Thyroid gland (tissue), 4 donors: Measurements from ENCODE around the gene NOP9. TPM values are rescaled to one million over a fixed set of nuclear protein-coding genes. Genes with fewer than 3 reads are reported as not detected.
A peak's percentile ranks its signal among the peaks of the same experiment; 100 is the strongest.

Experiments
- DNase-seq, 2 donors: peaks; one replicate each; pipeline ENCODE4 v3.0.0-alpha.2; 2019
- H3K27ac ChIP-seq, 3 donors: fragments of 200-600 bp; sonication (generic); 1 replicate in 2 of 3; 2 replicates in 1 of 3; pipeline ENCODE4 v1.5.1; 2016 to 2019; ENCODE audit warnings: mild to moderate bottlenecking in 1 of 3, moderate library complexity in 1 of 3
- H3K27me3 ChIP-seq: fragments of 200-600 bp; sonication (generic); one replicate; pipeline ENCODE4 v1.5.1; 2019
- H3K36me3 ChIP-seq, 2 donors: fragments of 200-600 bp; sonication (generic); one replicate each; pipeline ENCODE4 v1.5.1; 2016 to 2019
- H3K4me1 ChIP-seq, 2 donors: fragments of 200-600 bp; sonication (generic); one replicate each; pipeline ENCODE4 v1.5.1; 2017 to 2019
- H3K4me3 ChIP-seq, 3 donors: fragments of 200-600 bp; sonication (generic); replicated peaks in 1 of 3; 1 replicate in 2 of 3; 2 replicates in 1 of 3; pipeline ENCODE4 v1.5.1; 2016; ENCODE audit warnings: mild to moderate bottlenecking in 1 of 3
- H3K9me3 ChIP-seq: fragments of 200-600 bp; sonication (generic); one replicate; pipeline ENCODE4 v1.5.1; 2017
- POLR2A ChIP-seq, 2 donors: fragments of 450-650 bp; IDR thresholded peaks; one replicate each; pipeline ENCODE4 v1.6.1; 2017; ENCODE audit warnings: antibody characterized with exemption in 2 of 2, mild to moderate bottlenecking in 2 of 2, moderate library complexity in 1 of 2
- WGBS, 2 donors: methylation state at CpG; one replicate each; pipeline ENCODE4 v1.1.5; 2017; 5-methylcytosine and 5-hydroxymethylcytosine counted together
- intact Hi-C: fragments of 100-400 bp; cut with DNase I; formaldehyde crosslinking; loops from one replicate; pipeline ENCODE4 v1.15.1; 2023
- total RNA-seq, 4 donors: library from RNA; depleted of rRNA; stranded (reverse); fragments of >200 nt; gene quantifications; one replicate each; pipeline ENCODE4 v1.2.3, GENCODE V29; 2016
- TF ChIP-seq, protein P1 (sequence below), 6 experiments: fragments of 200-600 bp in 3 of 6; fragments of 450-650 bp in 3 of 6; sonication (generic) in 3 of 6; IDR thresholded peaks; one replicate each; pipeline ENCODE4 v1.5.1; 2016 to 2019; ENCODE audit warnings: antibody characterized with exemption in 6 of 6, mild to moderate bottlenecking in 2 of 6, inconsistent platforms in 1 of 6, moderate library complexity in 1 of 6

The NOP9 gene
- total RNA-seq, 4 donors from 2014 or later = 16.4 to 22.3 (median 20.7) TPM

DNA sequence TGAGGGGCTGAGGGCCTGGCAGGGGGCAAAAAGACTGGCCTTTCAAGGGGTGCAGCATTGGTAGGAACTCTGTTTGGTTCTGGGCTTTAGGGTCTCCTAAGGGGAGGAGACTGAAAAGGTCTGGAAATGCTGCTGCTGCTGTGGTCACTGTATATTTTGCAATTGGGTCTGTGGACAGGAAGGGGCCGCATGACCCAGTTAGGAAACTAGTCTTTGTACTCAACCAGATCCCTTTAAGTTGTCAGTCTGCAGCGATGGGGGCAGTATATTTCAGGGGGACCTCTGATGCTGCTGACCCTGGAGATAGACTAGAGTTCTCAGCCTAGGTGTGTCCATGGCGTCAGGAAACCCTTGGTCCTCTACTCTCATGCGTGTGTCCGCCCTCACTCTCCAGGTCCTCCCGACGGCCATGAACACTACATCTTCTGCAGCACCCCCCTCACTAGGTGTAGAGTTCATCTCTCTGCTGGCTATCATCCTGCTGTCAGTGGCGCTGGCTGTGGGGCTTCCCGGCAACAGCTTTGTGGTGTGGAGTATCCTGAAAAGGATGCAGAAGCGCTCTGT is 15.7 kb downstream of the NOP9 start:
- Histone ChIP-seq H3K4me3 (no peak overlapping the region), H3K4me1 (peaks cover 10 to 56% of the 10 kb centered on the region in 2 donors), H3K27ac (peak overlapping the region in 2 of 3 donors; percentile 49 to 52), H3K36me3 (no peaks in the 10 kb centered on the region), H3K9me3 (no peaks in the 10 kb centered on the region), H3K27me3 (no peaks in the 10 kb centered on the region)
- intact Hi-C loops = no loop called here
- DNase-seq = no peak
- TF ChIP-seq POLR2A (IDR thresholded peaks at IDR 0.05) = no peak
- TF ChIP-seq, protein P1, sequence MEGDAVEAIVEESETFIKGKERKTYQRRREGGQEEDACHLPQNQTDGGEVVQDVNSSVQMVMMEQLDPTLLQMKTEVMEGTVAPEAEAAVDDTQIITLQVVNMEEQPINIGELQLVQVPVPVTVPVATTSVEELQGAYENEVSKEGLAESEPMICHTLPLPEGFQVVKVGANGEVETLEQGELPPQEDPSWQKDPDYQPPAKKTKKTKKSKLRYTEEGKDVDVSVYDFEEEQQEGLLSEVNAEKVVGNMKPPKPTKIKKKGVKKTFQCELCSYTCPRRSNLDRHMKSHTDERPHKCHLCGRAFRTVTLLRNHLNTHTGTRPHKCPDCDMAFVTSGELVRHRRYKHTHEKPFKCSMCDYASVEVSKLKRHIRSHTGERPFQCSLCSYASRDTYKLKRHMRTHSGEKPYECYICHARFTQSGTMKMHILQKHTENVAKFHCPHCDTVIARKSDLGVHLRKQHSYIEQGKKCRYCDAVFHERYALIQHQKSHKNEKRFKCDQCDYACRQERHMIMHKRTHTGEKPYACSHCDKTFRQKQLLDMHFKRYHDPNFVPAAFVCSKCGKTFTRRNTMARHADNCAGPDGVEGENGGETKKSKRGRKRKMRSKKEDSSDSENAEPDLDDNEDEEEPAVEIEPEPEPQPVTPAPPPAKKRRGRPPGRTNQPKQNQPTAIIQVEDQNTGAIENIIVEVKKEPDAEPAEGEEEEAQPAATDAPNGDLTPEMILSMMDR (IDR thresholded peaks at IDR 0.05) = no peak
- WGBS, 2 donors = 83 to 94% methylated on average over 10 of the region's 10 CpGs

- no peak overlapping the region for H3K4me3 ChIP-seq
- no peaks in the 10 kb centered on the region for H3K36me3 ChIP-seq
- peak overlapping the region in 2 of 3 donors; percentile 49 to 52 for H3K27ac ChIP-seq
- TF ChIP-seq POLR2A (IDR thresholded peaks at IDR 0.05) = no peak
- TF ChIP-seq, protein P1 (IDR thresholded peaks at IDR 0.05) = peak in 2 of 6 experiments; percentile 9 to 13
- H3K27me3 ChIP-seq = no peaks in the 10 kb centered on the region
- peaks cover 6 to 52% of the 10 kb centered on the region in 2 donors for H3K4me1 ChIP-seq
- intact Hi-C loops = no loop called here
- no peaks in the 10 kb centered on the region for H3K9me3 ChIP-seq
- peak; percentile 52 to 56 for DNase-seq
- WGBS, 2 donors = 57 to 75% methylated on average over 22 to 25 of the region's 70 CpGs
Observed at GRCh38 chr14:24315807-24316596, 16.4 kb downstream of the NOP9 start.

DNA sequence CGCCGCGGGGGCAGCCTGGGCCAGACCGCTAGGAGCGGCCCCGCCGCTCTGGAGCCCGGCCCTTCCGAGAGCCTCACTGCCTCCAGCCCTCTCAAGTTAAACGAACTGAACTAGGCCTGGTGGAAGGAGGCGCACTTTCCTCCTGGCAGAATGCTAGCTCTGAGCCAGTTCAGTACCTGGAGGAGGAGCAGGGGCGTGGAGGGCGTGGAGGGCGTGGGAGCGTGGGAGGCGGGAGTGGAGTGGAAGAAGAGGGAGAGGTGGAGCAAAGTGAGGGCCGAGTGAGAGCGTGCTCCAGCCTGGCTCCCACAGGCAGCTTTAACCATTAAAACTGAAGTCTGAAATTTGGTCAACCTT is 16.9 kb downstream of the NOP9 start:
- intact Hi-C loops = no loop called here
- WGBS, 2 donors = 41 to 55% methylated on average over 14 to 18 of the region's 18 CpGs
- Histone ChIP-seq H3K36me3 (no peaks in the 10 kb centered on the region), H3K27me3 (no peaks in the 10 kb centered on the region), H3K4me1 (peaks cover 6 to 46% of the 10 kb centered on the region in 2 donors), H3K27ac (peak overlapping the region in 1 of 3 donors; percentile 49), H3K4me3 (no peak overlapping the region), H3K9me3 (no peaks in the 10 kb centered on the region)
- DNase-seq = no peak
- TF ChIP-seq, protein P1 (IDR thresholded peaks at IDR 0.05) = no peak
- TF ChIP-seq POLR2A (IDR thresholded peaks at IDR 0.05) = no peak

DNA sequence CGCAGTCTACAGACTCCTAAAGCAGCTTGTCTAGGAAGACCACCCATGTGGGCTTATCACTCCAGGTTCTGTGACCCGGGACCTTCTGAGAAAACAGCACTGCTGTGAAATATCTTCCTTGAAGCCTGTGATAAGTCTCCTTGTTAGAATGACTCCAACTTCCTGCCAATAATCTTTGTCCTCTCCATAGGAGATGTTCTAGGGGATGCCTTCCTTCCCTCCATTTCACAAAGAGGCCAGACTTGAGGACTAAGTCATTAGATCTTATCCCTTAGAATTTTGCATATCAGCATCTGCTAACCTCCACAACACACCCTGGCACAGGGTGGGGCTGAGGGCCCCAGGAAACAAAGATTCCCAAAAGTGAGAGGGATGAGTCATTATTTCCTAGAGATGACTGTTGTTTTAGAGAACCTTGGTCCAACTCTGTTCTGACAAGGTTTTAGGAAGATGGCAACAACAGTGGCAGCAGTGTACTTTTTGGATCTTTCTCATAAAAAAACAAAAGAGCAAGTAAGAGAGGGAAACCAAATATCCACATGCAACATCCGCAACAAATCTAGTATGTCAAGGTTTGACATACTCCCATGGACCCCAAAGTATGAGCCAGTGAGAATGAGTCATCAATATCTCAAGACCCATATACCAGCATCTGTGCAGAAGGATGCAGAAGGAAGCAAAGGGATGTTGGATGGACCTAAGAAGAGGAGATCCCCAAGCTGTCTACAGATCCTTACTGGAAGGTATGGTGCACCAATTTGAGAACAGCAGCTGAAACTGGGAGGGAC is 17.7 kb downstream of the NOP9 start:
- intact Hi-C loops = no loop called here
- WGBS, 2 donors = 96 to 99% methylated on average over 3 of the region's 3 CpGs
- Histone ChIP-seq H3K4me1 (peaks cover under 1 to 39% of the 10 kb centered on the region in 2 donors), H3K4me3 (no peak overlapping the region), H3K9me3 (no peaks in the 10 kb centered on the region), H3K27ac (no peak overlapping the region), H3K27me3 (no peaks in the 10 kb centered on the region), H3K36me3 (no peaks in the 10 kb centered on the region)
- DNase-seq = no peak
- no peak for TF ChIP-seq POLR2A (IDR thresholded peaks at IDR 0.05)
- TF ChIP-seq, protein P1 (IDR thresholded peaks at IDR 0.05) = no peak
